ENCODE data around the gene BCAN.
"Not testable (repeated sequence)": the region's sequence is repeated elsewhere in the genome, so short reads cannot be mapped to it uniquely, and the experiment has no call there.

Gene BCAN

GRCh38 chr1:156641761-156642264 is at the start of gene BCAN:
TSS of gene BCAN (plus strand) at chr1:156642117. CDS start at chr1:156646055, 3,938 bp downstream.
- DNase-seq: no peak

GRCh38 chr1:156592158-156592909 is 49.6 kb upstream of the BCAN start:
- no peak for DNase-seq

- DNase-seq: no peak
Observed at GRCh38 chr1:156592910-156593660, 48.8 kb upstream of the BCAN start.

- no peak for DNase-seq
Observed at GRCh38 chr1:156593661-156593989, 48.3 kb upstream of the BCAN start.

- DNase-seq: no peak
Observed at GRCh38 chr1:156594190-156594589, 47.7 kb upstream of the BCAN start.

- DNase-seq: no peak
Observed at GRCh38 chr1:156595016-156595415, 46.9 kb upstream of the BCAN start.

GRCh38 chr1:156596426-156596825 is 45.5 kb upstream of the BCAN start:
- DNase-seq: no peak

GRCh38 chr1:156598125-156598524 is 43.8 kb upstream of the BCAN start:
- no peak for DNase-seq

GRCh38 chr1:156598731-156599432 is 43.0 kb upstream of the BCAN start:
- no peak for DNase-seq

- DNase-seq: no peak
Observed at GRCh38 chr1:156599811-156600210, 42.1 kb upstream of the BCAN start.

GRCh38 chr1:156600733-156601121 is 41.2 kb upstream of the BCAN start:
- no peak for DNase-seq

- DNase-seq: peak; percentile 71
Observed at GRCh38 chr1:156601122-156601830, 40.6 kb upstream of the BCAN start, which contains the start of gene GPATCH4. TSS of gene GPATCH4 (minus strand) at chr1:156601479.

GRCh38 chr1:156601892-156602291 is 40.0 kb upstream of the BCAN start:
- no peak for DNase-seq

GRCh38 chr1:156602557-156602993 is 39.3 kb upstream of the BCAN start:
- DNase-seq: no peak

GRCh38 chr1:156607344-156607743 is 34.6 kb upstream of the BCAN start:
- not testable (repeated sequence) for DNase-seq

- peak; percentile 58 for DNase-seq
Observed at GRCh38 chr1:156608036-156608674, 33.8 kb upstream of the BCAN start.

- peak; percentile 64 for DNase-seq
Observed at GRCh38 chr1:156608981-156609380, 32.9 kb upstream of the BCAN start.

GRCh38 chr1:156610072-156610471 is 31.8 kb upstream of the BCAN start:
- DNase-seq: not testable (repeated sequence)

- no peak for DNase-seq
Observed at GRCh38 chr1:156612666-156613065, 29.3 kb upstream of the BCAN start.

GRCh38 chr1:156615946-156616345 is 26.0 kb upstream of the BCAN start:
- DNase-seq: no peak

- DNase-seq: no peak
Observed at GRCh38 chr1:156616463-156616862, 25.5 kb upstream of the BCAN start.

Data from activated CD8-positive, alpha-beta memory T cell treated with anti-CD3 and anti-CD28 coated beads, Interleukin-2, amount 50 U/mL, for 4 hours (primary cell).